Osteocyte (in vitro differentiated cells): Measurements from ENCODE around the gene FHOD3. TPM values are rescaled to one million over a fixed set of nuclear protein-coding genes. Genes with fewer than 3 reads are reported as not detected.

Source experiments
- DNase-seq: peaks from one replicate; pipeline ENCODE4 v3.0.0; 2021; ENCODE audit warnings: mixed read lengths; ENCODE audit not compliant: unreplicated experiment; ENCODE audit errors: extremely low spot score
- H3K27ac Mint-ChIP-seq: one replicate; pipeline ENCODE4 v1.8.0; 2021; ENCODE audit warnings: mild to moderate bottlenecking, mixed read lengths; ENCODE audit not compliant: unreplicated experiment
- H3K27me3 Mint-ChIP-seq: one replicate; pipeline ENCODE4 v1.8.0; 2021; ENCODE audit warnings: mixed read lengths; ENCODE audit not compliant: unreplicated experiment
- H3K36me3 Mint-ChIP-seq: one replicate; pipeline ENCODE4 v1.8.0; 2021; ENCODE audit warnings: mixed read lengths; ENCODE audit not compliant: unreplicated experiment
- H3K4me1 Mint-ChIP-seq: one replicate; pipeline ENCODE4 v1.8.0; 2021; ENCODE audit warnings: mixed read lengths; ENCODE audit not compliant: unreplicated experiment
- H3K4me3 Mint-ChIP-seq: one replicate; pipeline ENCODE4 v1.8.0; 2021; ENCODE audit warnings: mild to moderate bottlenecking, moderate library complexity, mixed read lengths; ENCODE audit not compliant: unreplicated experiment
- H3K9me3 Mint-ChIP-seq: one replicate; pipeline ENCODE4 v1.8.0; 2021; ENCODE audit warnings: mixed read lengths; ENCODE audit not compliant: unreplicated experiment
- CTCF ChIP-seq: fragments of 200-600 bp; sonication (generic); IDR thresholded peaks from 2 replicates; pipeline ENCODE4 v1.5.0; 2021; ENCODE audit warnings: antibody characterized with exemption, mild to moderate bottlenecking, moderate library complexity
- total RNA-seq: library from RNA; stranded (reverse); gene quantifications from 2 replicates; pipeline ENCODE4 v1.2.1, GENCODE V29; 2021

The FHOD3 gene
- total RNA-seq, 1 donor from 2014 or later = 1.2 TPM

- H3K4me1 Mint-ChIP-seq = no peaks in the 10 kb centered on the region
- no peak overlapping the region for H3K27ac Mint-ChIP-seq
- no peaks in the 10 kb centered on the region for H3K9me3 Mint-ChIP-seq
- H3K4me3 Mint-ChIP-seq = no peak overlapping the region
- peaks cover 6% of the 10 kb centered on the region for H3K27me3 Mint-ChIP-seq
- TF ChIP-seq CTCF = no peak
- no peaks in the 10 kb centered on the region for H3K36me3 Mint-ChIP-seq
- DNase-seq = no peak
Measured at GRCh38 chr18:36382854-36383253, 85.3 kb downstream of the FHOD3 start.

GRCh38 chr18:36386150-36386920 is 88.8 kb downstream of the FHOD3 start:
- no peak for TF ChIP-seq CTCF
- H3K27me3 Mint-ChIP-seq = peaks cover 2% of the 10 kb centered on the region
- H3K27ac Mint-ChIP-seq = no peak overlapping the region
- no peaks in the 10 kb centered on the region for H3K9me3 Mint-ChIP-seq
- no peak for DNase-seq
- no peak overlapping the region for H3K4me3 Mint-ChIP-seq
- no peaks in the 10 kb centered on the region for H3K36me3 Mint-ChIP-seq
- H3K4me1 Mint-ChIP-seq = no peaks in the 10 kb centered on the region

GRCh38 chr18:36387310-36387709 is 89.8 kb downstream of the FHOD3 start:
- Mint-ChIP-seq H3K27me3 (no peaks in the 10 kb centered on the region), H3K4me3 (no peak overlapping the region), H3K4me1 (no peaks in the 10 kb centered on the region), H3K9me3 (no peaks in the 10 kb centered on the region), H3K36me3 (no peaks in the 10 kb centered on the region), H3K27ac (no peak overlapping the region)
- TF ChIP-seq CTCF = no peak
- no peak for DNase-seq

- no peak for DNase-seq
- no peaks in the 10 kb centered on the region for H3K4me1 Mint-ChIP-seq
- no peaks in the 10 kb centered on the region for H3K36me3 Mint-ChIP-seq
- no peaks in the 10 kb centered on the region for H3K9me3 Mint-ChIP-seq
- no peaks in the 10 kb centered on the region for H3K27me3 Mint-ChIP-seq
- no peak for TF ChIP-seq CTCF
- no peak overlapping the region for H3K4me3 Mint-ChIP-seq
- no peak overlapping the region for H3K27ac Mint-ChIP-seq
Measured at GRCh38 chr18:36388310-36388709, 90.8 kb downstream of the FHOD3 start.

- Mint-ChIP-seq H3K36me3 (no peaks in the 10 kb centered on the region), H3K9me3 (peaks cover 5% of the 10 kb centered on the region), H3K4me3 (no peak overlapping the region), H3K27ac (no peak overlapping the region), H3K27me3 (peaks cover 2% of the 10 kb centered on the region), H3K4me1 (no peaks in the 10 kb centered on the region)
- no peak for DNase-seq
- TF ChIP-seq CTCF = no peak
Measured at GRCh38 chr18:36389027-36389426, 91.5 kb downstream of the FHOD3 start.
